Measurements from ENCODE around the gene PDIA6.

DNA sequence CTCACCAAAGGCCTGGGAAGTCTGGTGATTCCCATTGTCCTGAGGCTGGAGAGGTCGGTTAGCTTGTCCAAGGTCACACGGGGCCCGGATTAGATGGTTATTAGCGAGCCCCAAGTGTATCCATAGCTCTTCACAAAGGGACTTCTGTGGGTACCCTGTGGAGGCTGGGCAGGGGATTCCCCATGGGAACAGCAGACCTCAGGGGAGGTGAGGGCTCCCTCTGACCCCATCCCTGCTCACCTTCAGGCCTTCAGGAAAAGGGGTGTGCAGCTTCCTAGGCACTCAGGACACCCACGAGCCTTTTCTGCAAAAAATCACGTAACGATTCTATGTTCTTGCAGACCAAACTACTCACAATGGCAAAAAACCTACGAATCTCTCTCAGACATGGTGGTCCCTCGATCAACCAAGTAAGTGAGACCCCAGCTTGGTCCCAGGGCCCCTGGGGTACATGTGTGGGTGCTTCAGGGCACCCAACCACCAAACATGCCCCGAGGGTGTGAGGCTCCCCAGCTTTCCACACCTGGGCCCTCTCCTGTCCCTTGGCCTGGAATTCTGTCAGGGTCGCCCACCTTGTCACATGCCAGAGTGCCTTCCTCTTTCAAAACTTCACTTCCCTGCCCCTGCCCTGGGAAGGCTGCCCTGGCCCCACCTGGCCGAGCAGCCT is 40.3 kb downstream of the PDIA6 start:
- TF ChIP-seq CTCF (IDR thresholded peaks at IDR 0.05) (no peak), POLR2A (IDR thresholded peaks at IDR 0.05) (no peak), POLR2AphosphoS5 (IDR thresholded peaks at IDR 0.05) (no peak)
